Measurements from ENCODE around the gene MAP3K19.

Gene MAP3K19

DNA sequence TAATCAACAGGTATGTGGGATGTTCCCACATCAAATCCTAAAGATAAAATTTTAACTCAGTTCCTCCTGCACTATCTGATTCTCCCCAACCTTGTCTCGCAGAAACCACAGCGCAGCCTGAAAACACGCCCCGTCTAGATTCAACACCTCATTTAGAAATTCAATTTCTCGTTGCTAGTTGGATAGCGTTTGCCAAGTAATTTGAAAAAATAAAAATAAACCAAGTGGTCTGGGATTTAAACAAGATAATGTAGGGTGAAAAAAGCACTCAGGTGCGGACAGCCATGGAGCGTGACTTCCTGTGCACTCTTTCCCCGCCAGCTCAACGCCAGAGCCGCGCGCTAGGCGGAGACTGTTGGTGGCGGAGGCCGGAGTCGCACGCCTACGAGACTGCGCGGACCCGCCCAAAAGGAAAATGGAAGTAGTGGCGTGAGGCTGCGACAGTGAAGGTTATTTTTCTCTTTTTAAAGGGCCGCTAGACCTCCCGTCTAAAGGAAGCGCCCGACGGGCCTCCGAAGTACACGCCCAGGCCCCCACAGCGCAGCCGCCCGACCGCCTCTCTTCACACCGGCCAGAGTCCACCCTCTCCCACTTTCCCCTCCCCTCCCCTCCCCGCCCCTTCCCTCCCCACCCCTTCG is 129.2 kb downstream of the MAP3K19 start:
- in situ Hi-C loops (cut with HindIII; ENCODE audit: low sequenced_read_pairs) = no loop called here
- peak overlapping the region; percentile 95 for H3K4me3 ChIP-seq (ENCODE audit: low read depth, low read length)
- DNase-seq (ENCODE audit: low read depth, low spot score) = no peak
- TF ChIP-seq CTCF (IDR thresholded peaks at IDR 0.05; ENCODE audit: low read depth, low read length) = peak; percentile 49

- no peak for DNase-seq (ENCODE audit: low read depth, low spot score)
- no peak for TF ChIP-seq CTCF (IDR thresholded peaks at IDR 0.05; ENCODE audit: low read depth, low read length)
- in situ Hi-C loops (cut with HindIII; ENCODE audit: low sequenced_read_pairs) = no loop called here
- peak overlapping the region; percentile 95 for H3K4me3 ChIP-seq (ENCODE audit: low read depth, low read length)
Observed at GRCh38 chr2:134917360-134917865, 129.8 kb downstream of the MAP3K19 start.
